ENCODE data around the gene CDRT4.
"Not testable (repeated sequence)": the region's sequence is repeated elsewhere in the genome, so short reads cannot be mapped to it uniquely, and the experiment has no call there.

CDRT4 gene

DNA sequence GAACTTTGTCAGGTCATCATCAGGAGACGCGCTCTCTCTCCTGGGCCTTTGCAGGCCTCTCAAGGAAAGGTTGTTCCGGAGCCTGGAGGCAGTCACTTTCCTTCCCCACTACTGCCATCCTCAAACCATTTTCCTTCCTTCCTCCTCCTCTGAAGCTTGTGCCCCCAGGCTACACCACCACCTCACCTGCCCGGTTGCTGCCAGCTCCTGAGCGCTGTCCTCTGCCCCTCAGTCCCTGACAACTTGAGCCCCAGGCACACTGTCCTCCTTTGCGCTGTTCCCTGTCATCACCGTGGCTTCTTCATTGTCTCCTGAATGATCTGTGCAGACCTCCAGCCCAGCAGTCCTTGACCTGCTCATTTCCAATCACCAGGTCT is 18.9 kb downstream of the CDRT4 start:
- no peak for DNase-seq (ENCODE audit: low spot score)
- TF ChIP-seq, protein P1, sequence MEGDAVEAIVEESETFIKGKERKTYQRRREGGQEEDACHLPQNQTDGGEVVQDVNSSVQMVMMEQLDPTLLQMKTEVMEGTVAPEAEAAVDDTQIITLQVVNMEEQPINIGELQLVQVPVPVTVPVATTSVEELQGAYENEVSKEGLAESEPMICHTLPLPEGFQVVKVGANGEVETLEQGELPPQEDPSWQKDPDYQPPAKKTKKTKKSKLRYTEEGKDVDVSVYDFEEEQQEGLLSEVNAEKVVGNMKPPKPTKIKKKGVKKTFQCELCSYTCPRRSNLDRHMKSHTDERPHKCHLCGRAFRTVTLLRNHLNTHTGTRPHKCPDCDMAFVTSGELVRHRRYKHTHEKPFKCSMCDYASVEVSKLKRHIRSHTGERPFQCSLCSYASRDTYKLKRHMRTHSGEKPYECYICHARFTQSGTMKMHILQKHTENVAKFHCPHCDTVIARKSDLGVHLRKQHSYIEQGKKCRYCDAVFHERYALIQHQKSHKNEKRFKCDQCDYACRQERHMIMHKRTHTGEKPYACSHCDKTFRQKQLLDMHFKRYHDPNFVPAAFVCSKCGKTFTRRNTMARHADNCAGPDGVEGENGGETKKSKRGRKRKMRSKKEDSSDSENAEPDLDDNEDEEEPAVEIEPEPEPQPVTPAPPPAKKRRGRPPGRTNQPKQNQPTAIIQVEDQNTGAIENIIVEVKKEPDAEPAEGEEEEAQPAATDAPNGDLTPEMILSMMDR (IDR thresholded peaks at IDR 0.05; ENCODE audit: extremely low read depth, missing control alignments) = no peak

DNA sequence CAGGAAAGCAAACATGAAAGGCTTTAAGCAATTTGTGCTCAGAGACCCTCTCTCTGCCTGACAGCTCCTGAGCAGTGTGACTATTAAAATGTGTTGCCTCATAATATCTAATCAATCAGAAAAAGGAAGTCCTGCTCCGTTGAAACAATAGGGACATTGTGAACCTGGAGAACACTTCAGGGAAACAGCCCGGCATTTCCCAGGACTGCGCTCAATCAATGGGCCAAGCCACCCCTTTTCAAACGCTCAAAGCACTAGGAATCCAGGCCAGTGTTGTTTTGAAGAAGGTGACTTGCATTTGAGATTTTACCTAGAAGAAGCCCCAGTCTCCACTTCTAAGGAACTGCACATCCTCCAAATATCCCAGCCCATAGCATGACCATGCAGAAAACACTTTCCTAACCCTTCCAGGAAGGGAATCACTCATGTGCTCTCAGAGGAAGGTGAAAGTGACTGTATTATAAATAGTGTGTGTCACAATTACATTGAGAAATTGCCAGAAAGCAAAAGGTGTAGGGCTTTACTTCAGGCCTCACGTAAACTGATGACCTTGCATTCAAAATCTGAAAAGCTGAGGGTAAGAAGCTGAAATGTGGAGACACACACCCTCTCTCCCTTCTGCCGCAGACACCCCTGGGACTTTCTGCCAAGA is 19.4 kb downstream of the CDRT4 start:
- DNase-seq (ENCODE audit: low spot score) = no peak
- TF ChIP-seq, protein P1 (IDR thresholded peaks at IDR 0.05; ENCODE audit: extremely low read depth, missing control alignments) = no peak

DNA sequence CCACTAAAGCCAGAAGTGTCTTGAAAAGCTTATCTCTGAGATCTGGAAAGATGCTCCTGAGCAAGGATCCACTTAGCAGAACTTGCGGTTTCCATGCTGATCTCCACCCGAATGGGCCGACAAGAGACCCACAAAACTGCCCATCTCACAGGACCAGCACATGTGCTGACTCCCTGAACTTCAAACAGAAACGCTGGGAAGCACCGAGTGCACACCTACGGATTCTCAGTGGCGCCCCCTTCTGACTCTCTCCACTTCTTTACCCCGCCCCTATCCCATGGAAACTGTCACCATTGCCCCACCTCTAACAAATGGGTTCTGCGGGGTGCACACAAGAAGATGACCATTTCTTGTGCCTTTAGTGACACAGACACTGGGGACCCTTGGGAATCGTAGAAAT is 21.4 kb downstream of the CDRT4 start:
- TF ChIP-seq, protein P1 (IDR thresholded peaks at IDR 0.05; ENCODE audit: extremely low read depth, missing control alignments) = no peak
- DNase-seq (ENCODE audit: low spot score) = no peak

DNA sequence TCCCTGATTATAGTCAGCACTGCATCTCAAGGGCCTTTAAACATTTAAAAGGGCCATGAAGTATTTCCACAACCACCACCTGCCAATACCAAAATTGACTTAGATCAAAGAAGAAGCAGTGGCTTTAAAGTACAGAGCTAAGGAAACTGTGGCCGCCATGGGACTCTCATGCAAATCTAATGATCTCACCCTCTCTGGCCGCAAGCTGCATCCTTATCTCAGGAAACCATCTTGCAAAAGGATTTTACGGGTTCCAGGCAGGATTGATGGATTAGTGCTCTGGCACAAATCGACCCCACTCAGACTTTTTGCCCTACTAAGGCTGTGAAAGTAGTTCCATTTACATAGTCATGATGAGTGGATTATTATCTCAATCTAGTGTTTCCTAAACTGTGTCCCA is 22.6 kb downstream of the CDRT4 start:
- TF ChIP-seq, protein P1 (IDR thresholded peaks at IDR 0.05; ENCODE audit: extremely low read depth, missing control alignments) = no peak
- no peak for DNase-seq (ENCODE audit: low spot score)

DNA sequence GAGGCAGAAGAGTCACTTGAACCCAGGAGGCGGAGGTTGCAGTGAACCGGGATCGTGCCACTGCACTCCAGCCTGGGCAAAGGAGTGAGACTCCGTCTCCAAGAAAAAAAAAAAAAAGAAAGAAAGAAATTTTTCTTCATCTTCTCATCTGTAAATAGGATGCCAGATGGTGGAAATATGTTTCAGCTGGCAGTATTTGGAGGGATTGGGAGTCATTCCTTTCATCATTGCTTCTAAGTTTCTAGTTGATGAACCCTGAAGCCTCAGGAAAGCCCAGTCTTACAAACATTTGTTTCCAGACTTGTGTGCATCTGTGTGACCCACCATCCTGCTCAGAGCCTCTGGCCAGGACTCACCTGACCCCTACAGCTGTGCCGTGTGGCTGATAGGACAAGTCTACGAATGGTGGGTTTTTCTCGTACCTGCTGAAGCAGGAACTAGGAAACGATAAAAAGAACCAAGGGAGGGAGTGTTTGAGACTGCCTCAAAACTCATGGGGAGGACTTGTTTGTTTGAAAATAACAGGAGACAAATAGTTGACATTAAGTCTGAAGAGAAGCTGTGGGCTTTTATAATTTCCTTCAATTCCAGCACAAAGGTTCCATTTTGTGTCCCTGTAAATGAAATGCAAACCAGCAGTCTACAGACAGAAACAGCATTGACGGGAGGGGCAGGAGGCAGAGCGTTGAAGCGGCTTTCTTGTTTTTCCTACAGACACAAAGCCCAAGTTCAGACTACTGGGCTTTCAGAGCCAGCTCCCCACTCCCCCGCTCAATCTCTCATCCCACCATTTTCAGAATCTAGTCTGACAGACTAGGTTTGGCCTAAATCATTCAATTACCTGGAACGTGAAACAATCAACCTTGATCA is 24.9 kb downstream of the CDRT4 start:
- DNase-seq (ENCODE audit: low spot score) = no peak

DNA sequence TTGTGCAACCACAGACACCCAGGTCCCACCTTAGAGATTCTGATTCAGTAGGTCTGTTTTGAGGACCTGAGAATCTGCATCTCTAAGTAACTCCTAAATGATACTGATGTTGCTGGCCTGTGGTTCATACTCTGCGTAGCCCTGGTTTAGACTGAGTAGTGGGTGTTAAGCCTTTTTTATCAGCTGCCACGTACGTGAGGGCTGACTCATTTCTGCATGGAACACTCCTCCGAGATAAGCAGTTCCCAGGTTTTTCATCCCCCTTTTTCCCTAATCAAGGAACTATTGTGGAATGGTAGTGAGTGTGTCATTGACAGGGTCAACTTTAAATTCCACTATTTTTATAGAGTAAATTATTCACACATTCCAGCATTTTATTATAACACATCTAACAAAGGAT is 26.1 kb downstream of the CDRT4 start:
- no peak for DNase-seq (ENCODE audit: low spot score)
- TF ChIP-seq, protein P1 (IDR thresholded peaks at IDR 0.05; ENCODE audit: extremely low read depth, missing control alignments) = no peak

More for the DNA sequence above, 24.9 kb downstream of the CDRT4 start:
- TF ChIP-seq, protein P1 (IDR thresholded peaks at IDR 0.05; ENCODE audit: extremely low read depth, missing control alignments) = no peak

DNA sequence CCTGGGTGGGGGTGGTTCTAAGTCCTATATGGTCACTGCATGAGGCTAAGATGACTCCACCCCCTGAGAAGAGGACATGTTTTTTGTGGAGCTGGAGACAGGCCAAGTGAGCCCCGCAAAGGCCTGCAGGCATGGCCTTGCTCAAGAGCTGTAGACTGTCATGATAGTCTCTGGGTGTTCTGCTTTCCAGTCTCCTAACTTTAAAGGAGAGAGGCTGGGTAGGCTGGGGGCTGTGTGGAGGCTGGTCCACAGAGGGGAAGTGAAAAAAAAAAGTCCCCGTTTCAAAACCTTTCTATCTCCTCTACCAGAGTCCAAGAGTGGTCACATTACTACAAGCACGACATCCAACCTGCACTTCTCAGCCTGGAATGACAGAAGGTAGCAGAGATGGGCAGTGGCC is 27.1 kb downstream of the CDRT4 start:
- DNase-seq (ENCODE audit: low spot score) = no peak
- TF ChIP-seq, protein P1 (IDR thresholded peaks at IDR 0.05; ENCODE audit: extremely low read depth, missing control alignments) = no peak

DNA sequence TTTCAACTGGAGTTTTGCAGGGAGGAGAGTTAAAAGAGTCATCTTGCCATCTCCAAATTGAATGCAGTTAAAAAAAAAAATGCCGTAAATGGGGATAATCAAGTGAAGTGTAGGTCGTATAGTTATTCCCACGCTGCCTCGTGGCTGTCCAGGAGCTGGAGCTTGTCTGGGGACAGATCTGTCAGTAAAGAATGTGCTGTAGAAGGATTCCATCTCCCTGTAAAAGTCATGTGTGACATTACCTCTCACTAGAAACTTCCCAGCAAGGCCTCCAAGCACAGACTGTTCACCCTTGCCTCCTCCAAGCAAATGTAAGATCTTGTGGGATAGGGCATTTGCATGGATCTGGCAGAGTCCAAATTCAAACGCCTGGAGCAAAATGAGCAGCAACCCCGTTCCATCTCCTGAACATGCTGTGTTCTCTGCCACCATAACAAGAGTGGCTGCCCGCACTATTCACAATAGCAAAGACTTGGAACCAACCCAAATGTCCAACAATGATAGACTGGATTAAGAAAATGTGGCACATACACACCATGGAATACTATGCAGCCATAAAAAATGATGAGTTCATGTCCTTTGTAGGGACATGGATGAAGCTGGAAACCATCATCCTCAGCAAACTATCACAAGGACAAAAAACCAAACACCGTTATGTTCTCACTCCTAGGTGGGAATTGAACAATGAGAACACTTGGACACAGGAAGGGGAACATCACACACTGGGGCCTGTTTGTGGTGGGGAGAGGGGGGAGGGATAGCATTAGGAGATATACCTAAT is 28.0 kb downstream of the CDRT4 start:
- DNase-seq (ENCODE audit: low spot score) = not testable (repeated sequence)
